ENCODE measurements around the gene CACNA1S.

The CACNA1S gene

DNA sequence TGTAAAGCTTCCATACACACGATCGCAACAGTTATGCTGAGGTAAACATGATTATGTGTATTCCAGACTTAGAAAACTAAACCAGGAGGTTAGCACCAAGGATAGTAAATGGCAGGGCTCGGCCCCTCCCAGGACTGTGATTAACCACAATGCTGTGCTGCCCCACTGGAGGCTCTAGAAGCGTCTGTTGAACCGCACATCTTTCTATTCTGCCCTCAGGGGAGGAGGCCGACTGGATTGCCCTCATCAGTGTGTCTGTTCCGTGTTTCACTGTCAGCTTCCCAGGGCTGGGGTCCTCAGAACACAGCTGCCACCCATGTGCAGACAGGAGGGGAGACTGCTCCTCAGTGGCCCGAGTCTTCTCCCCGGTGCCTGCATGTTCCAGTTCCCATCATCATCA, 27.5 kb upstream of the CACNA1S start:
- Histone ChIP-seq H3K27me3 (ENCODE audit: low read depth, low read length) (no peaks in the 10 kb centered on the region), H3K36me3 (replicated peaks; ENCODE audit: low read depth, low read length) (peaks cover 47% of the 10 kb centered on the region)

DNA sequence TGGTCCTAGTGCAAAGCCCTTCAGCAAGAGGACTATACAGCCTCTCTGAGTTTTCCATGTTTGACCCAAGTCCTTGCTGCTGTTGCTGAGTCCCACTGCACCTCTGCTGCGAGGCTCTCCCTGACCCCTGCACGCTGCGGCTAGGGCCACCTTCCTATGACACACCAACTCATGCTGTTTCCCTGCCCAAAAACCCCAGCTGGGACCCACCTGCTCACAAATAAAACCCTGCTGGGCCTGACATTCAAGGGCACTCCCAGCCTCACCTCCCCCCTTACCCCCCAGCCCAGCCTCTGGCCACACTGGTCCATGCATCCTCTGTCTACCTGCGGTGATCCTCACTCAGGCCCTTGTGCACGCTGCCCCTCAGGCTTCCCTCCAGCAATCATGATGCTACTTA, 27.1 kb upstream of the CACNA1S start:
- TF ChIP-seq, protein P1, sequence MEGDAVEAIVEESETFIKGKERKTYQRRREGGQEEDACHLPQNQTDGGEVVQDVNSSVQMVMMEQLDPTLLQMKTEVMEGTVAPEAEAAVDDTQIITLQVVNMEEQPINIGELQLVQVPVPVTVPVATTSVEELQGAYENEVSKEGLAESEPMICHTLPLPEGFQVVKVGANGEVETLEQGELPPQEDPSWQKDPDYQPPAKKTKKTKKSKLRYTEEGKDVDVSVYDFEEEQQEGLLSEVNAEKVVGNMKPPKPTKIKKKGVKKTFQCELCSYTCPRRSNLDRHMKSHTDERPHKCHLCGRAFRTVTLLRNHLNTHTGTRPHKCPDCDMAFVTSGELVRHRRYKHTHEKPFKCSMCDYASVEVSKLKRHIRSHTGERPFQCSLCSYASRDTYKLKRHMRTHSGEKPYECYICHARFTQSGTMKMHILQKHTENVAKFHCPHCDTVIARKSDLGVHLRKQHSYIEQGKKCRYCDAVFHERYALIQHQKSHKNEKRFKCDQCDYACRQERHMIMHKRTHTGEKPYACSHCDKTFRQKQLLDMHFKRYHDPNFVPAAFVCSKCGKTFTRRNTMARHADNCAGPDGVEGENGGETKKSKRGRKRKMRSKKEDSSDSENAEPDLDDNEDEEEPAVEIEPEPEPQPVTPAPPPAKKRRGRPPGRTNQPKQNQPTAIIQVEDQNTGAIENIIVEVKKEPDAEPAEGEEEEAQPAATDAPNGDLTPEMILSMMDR (IDR thresholded peaks at IDR 0.05; ENCODE audit: low read depth, low read length): no peak
- TF ChIP-seq EZH2phosphoT487 (IDR thresholded peaks at IDR 0.05; ENCODE audit: low read depth): no peak
- Histone ChIP-seq H3K9ac (ENCODE audit: low read length) (no peak overlapping the region), H3K27me3 (ENCODE audit: low read depth, low read length) (no peaks in the 10 kb centered on the region), H3K4me1 (ENCODE audit: low read length) (no peaks in the 10 kb centered on the region), H3K79me2 (ENCODE audit: low read length) (no peaks in the 10 kb centered on the region), H3K9me3 (ENCODE audit: insufficient read depth, low read length) (no peaks in the 10 kb centered on the region), H4K20me1 (ENCODE audit: insufficient read depth, low read length) (peaks cover 4% of the 10 kb centered on the region; the same call in 1 of the 2 replicates), H3K4me2 (ENCODE audit: low read length) (no peak overlapping the region), H3K27ac (ENCODE audit: low read length) (no peak overlapping the region), H2AFZ (ENCODE audit: low read depth, low read length) (no peak overlapping the region), H3K4me3 (ENCODE audit: low read length) (no peak overlapping the region), H3K36me3 (replicated peaks; ENCODE audit: low read depth, low read length) (peaks cover 45% of the 10 kb centered on the region)

More for the DNA sequence above, 27.5 kb upstream of the CACNA1S start:
- TF ChIP-seq, protein P1 (IDR thresholded peaks at IDR 0.05; ENCODE audit: low read depth, low read length): no peak
- no peak for TF ChIP-seq EZH2phosphoT487 (IDR thresholded peaks at IDR 0.05; ENCODE audit: low read depth)
- no peak overlapping the region for H3K9ac ChIP-seq (ENCODE audit: low read length)
- H4K20me1 ChIP-seq (ENCODE audit: insufficient read depth, low read length): peaks cover 5% of the 10 kb centered on the region; the same call in 1 of the 2 replicates
- no peaks in the 10 kb centered on the region for H3K79me2 ChIP-seq (ENCODE audit: low read length)
- no peak overlapping the region for H3K4me3 ChIP-seq (ENCODE audit: low read length)
- no peak overlapping the region for H2AFZ ChIP-seq (ENCODE audit: low read depth, low read length)
- no peaks in the 10 kb centered on the region for H3K9me3 ChIP-seq (ENCODE audit: insufficient read depth, low read length)
- no peak overlapping the region for H3K4me2 ChIP-seq (ENCODE audit: low read length)
- H3K27ac ChIP-seq (ENCODE audit: low read length): no peak overlapping the region
- H3K4me1 ChIP-seq (ENCODE audit: low read length): no peaks in the 10 kb centered on the region

DNA sequence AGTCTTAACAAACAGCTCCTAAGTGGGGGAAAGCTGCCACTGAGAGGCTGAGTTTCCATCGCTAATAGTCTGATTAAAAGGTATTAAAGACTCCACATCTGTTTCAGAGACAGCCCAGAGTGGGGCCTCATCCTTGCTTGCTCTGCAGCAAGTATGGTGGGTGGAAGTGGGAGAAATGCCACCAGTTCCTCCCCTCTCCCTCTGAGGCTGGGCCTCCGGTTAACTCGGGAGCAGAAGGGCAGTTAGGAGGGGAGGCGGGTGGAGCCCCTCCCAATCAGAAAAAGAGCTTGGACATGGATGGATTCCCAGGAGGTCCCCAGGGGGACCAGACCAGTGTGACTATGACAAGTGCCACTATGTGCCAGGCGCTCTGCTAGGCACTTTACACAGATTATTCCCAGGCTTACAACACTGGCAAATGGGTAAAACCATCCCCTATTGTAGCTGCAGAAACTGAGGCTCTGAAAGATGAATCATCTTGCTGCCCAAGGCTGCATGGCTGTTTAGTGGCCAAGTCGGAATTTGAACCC, 26.1 kb upstream of the CACNA1S start:
- H2AFZ ChIP-seq (ENCODE audit: low read depth, low read length): no peak overlapping the region
- H3K36me3 ChIP-seq (replicated peaks; ENCODE audit: low read depth, low read length): peaks cover 38% of the 10 kb centered on the region
- no peaks in the 10 kb centered on the region for H3K79me2 ChIP-seq (ENCODE audit: low read length)
- H3K4me3 ChIP-seq (ENCODE audit: low read length): no peak overlapping the region
- H3K27me3 ChIP-seq (ENCODE audit: low read depth, low read length): no peaks in the 10 kb centered on the region
- no peaks in the 10 kb centered on the region for H3K4me1 ChIP-seq (ENCODE audit: low read length)
- H4K20me1 ChIP-seq (ENCODE audit: insufficient read depth, low read length): peaks cover 4% of the 10 kb centered on the region; the same call in 1 of the 2 replicates
- no peak overlapping the region for H3K27ac ChIP-seq (ENCODE audit: low read length)
- no peaks in the 10 kb centered on the region for H3K9me3 ChIP-seq (ENCODE audit: insufficient read depth, low read length)
- no peak overlapping the region for H3K4me2 ChIP-seq (ENCODE audit: low read length)
- TF ChIP-seq, protein P1 (IDR thresholded peaks at IDR 0.05; ENCODE audit: low read depth, low read length): no peak
- no peak for TF ChIP-seq EZH2phosphoT487 (IDR thresholded peaks at IDR 0.05; ENCODE audit: low read depth)
- H3K9ac ChIP-seq (ENCODE audit: low read length): no peak overlapping the region

DNA sequence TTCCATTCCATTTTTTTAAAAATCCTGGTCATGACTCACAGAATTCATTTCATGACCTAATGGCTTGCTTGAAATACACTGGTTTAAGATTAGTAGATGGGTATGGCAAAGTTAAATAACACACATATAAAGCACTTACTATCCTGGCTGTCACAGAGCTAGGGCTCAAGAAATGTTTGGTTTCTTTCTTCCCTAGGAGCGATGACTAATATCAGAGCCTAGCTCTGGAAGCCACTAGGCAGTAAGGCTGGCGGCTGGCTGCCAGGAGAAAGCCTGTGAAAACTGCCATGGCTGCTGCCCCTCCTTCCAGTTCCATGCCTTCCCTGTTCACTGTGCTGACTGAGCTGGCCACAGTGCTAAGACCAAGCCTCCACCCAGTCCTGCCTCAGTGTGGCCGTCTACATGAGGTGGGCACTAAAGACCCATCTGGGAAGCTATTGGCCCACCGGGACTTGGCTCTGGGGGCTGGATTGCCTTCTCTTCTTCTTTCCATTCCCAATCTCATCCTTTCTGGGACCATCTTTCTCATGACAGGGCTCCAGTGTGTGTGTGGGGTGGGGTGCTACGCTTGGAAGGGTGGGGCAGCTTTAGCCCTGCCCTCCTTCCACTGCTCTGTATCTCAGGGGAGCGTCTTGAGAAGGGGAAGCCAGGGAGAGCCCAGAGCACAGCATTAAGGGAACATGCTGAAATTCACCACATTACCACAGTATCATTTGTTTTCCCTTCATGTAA, 25.5 kb upstream of the CACNA1S start:
- H2AFZ ChIP-seq (ENCODE audit: low read depth, low read length): no peak overlapping the region
- H3K27ac ChIP-seq (ENCODE audit: low read length): no peak overlapping the region
- H3K79me2 ChIP-seq (ENCODE audit: low read length): no peaks in the 10 kb centered on the region
- TF ChIP-seq, protein P1 (IDR thresholded peaks at IDR 0.05; ENCODE audit: low read depth, low read length): no peak
- TF ChIP-seq EZH2phosphoT487 (IDR thresholded peaks at IDR 0.05; ENCODE audit: low read depth): no peak
- peaks cover 32% of the 10 kb centered on the region for H3K36me3 ChIP-seq (replicated peaks; ENCODE audit: low read depth, low read length)
- H3K9ac ChIP-seq (ENCODE audit: low read length): no peak overlapping the region
- no peak overlapping the region for H3K4me2 ChIP-seq (ENCODE audit: low read length)
- no peak overlapping the region for H3K4me3 ChIP-seq (ENCODE audit: low read length)
- no peaks in the 10 kb centered on the region for H3K4me1 ChIP-seq (ENCODE audit: low read length)
- H3K27me3 ChIP-seq (ENCODE audit: low read depth, low read length): no peaks in the 10 kb centered on the region
- H4K20me1 ChIP-seq (ENCODE audit: insufficient read depth, low read length): peaks cover 4% of the 10 kb centered on the region; the same call in 1 of the 2 replicates
- no peaks in the 10 kb centered on the region for H3K9me3 ChIP-seq (ENCODE audit: insufficient read depth, low read length)
